Stimulated activated CD8-positive, alpha-beta memory T cell treated with anti-CD3 and anti-CD28 coated beads, Interleukin-15, amount 100 ng/mL, for 24 hours (primary cell): ENCODE measurements around the gene DTNBP1.

Source experiments
- DNase-seq: peaks from one replicate; pipeline ENCODE4 v3.0.0-alpha.2; 2020; ENCODE audit warnings: low read depth

DTNBP1 gene

DNA sequence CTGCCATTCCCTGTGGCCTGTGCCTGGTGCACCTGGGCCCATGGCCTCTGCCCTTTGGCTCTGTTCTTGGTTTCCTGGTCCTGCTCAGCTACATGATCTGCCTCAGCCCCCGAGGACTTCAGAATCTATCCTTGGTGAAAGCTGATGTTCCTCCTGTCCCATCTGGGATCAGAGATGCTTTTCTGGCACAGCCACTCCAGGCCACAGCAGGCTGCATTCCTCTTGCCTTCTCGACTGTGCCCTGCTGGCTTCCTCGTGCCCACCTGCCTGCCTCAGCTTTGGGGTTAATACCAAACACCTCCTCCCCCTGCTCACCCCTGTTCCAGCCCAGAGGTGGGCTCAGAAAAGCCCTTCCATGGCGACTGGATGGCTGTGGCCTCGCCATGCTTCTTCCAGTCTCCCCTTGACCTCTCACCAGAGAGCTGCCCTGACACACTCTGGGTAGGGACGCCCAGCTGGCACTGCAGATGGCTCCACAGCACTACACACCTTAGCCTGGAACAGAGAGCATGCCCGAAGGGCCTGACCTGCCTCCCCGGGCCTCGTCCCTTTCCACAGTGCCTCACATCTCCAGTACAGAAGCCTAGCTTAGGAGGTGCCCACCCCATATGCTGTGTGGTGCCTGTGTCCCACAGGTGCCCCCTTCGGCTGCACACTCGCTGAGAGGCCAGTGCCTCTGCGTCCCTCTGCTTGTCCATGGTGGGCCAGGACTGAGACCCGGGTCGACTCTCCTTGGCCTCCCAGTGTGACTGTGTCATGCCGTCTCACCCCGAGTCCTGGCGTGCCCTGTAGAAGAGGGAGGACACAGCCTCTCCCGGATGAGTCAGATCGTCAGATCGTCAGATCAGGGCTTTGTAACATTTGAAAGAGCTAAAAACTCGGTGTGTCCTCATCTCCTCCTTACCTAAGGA, 148.8 kb downstream of the DTNBP1 start:
- DNase-seq = no peak

DNA sequence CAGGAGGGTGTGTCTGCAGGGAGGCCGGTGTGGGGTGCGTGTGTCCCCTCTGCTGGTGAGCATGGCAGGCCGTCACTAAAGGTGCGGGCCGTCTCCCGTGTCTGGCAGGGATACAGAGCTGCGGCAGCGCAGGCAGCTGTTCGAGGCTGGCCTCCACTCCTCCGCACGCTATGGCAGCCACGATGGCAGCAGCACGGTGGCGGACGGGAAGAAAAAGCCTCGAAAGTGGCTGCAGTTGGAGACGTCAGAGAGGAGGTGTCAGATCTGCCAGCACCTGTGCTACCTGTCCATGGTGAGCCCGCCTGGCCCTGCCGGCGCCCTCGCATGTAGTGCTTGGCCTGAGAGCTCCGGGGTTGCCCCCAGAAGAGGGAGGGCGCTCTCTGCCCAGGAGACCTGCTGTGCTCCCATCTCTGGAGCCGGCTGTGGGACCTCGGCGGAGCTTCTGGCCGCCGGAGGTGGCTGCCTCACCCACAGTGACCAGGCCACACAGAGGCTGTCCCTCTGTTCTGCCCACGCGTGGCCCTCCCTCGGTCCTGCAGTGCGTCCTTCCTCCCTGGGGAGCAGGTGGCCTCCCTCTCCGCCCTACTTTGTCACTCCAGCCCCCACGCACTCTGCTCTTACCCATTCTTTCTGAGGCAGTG, 149.6 kb downstream of the DTNBP1 start:
- no peak for DNase-seq

DNA sequence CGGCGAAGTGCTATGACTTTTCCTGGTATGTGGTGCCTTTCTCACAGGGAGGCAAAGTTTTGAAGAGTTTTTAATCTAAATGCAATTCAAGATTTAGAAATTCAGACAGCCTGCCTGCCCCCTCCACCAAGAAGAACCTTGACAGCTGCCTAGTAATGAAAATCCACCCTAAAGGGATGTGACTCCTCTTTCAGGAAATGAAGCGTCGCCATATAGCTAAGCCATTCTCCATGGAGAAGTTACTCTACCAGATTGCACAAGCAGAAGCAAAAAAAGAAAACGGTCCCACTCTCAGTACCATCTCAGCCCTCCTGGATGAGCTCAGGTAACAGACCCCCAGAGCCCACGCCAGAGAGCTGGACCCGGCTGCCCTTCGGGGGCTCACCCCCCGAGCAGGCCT, 150.1 kb downstream of the DTNBP1 start:
- DNase-seq = no peak

DNA sequence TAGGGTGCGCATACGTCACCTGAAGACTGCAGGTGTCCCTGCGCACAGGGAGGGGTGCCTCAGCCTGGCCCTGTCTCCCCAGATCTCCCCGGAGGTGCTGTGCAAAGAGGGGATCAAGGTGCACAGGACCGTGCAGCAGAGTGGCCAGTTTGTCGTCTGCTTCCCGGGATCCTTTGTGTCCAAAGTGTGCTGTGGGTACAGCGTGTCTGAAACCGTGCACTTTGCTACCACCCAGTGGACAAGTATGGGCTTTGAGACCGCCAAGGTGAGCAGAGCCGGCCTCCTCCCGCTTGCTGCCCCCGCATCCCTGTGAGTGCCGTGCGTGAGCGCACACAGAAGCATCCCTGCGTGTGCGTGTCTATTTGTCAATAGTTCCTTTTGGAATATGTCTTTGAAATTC, 150.7 kb downstream of the DTNBP1 start:
- no peak for DNase-seq

DNA sequence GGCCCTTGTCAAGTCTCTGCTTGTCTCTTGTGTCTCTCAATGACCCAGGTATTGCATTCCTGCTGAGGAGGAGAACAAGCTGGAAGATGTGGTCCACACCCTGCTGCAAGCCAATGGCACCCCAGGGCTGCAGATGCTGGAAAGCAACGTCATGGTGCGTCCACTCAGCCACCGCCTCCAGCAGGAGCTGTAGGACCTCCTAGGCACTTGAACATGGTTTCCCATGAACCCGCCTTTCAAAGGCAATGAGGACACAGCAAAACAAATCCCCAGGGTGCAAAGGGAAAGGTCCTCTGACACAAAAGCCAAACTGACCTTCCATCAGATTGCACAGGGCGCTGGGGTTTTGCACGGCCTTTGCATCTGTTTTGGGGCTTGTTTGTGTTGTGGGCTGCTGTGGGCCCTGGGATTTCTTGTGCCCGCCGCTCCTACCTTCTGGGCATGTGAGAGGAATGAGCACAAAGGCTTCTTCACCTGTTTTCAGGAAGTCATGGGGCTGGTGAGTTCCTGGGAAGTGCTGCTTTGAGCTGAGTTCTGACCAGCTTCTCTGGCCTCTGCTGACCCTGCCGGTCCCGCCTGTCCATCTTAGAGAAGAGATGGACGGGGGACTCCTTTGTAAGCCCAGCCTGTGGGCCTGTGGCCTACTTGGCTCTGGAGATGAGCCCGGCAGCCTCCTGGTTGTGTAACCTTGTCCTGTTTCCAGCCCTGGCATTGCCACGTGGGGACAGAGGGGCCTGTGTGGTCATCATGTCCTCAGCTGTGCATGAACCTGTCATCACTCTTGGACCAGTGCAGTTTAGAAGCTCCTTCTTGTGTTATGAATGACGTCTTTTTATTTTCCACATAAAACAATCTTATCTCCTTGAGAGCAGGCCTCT, 151.3 kb downstream of the DTNBP1 start:
- no peak for DNase-seq

DNA sequence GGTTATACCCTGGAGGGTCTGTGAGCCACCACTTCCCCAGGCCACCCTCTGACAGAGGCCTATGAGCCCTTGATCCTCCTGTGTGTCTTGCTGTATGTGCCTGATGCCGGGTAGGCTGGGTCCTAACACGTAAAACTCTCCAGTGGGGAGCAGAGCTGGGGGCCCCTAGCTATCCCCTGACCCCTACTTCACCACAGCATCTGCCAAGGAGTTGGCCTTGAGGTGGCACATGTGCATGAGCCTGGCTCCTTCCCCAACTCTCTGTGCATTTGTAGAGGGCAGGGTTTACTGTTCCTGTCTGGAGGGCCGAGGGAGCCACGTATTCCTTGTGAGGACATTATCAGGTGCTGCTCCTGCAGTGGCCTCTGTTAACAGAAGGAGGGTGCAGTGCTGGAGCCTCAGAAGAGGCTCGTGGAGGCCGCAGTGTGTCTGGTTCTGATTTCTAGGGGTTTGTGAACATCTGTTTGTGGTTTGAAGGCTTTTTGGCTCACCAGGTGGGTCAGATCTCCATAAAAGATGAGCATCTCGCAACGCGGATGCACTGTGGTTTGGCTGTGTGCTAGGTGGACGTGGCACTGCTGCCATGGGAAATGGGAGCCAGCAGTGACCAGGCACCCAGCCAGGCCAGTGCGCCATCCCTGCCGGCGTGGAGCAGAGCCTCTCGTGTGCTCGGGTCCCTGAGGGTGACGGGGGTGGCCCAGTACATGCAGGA, 152.1 kb downstream of the DTNBP1 start:
- DNase-seq = no peak

DNA sequence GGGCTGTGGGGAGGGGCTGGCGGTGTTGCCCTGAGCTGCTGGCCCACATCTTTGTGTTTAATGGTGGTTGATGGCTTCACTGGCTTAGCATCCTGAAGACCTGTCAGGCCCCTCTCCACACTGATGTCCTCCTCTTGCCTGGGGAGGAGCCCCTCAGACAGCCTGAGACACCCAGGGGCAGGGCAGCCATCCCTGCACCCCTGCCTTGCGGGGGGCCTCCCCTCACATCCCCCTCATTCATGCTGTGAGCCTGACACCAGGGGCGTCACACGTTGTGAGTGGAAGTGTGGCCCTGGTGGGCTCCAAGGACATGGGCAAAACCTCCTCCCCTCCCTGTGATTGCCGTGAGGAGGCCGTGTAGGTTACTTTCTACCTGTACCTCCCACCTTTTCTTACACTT, 152.7 kb downstream of the DTNBP1 start:
- DNase-seq = no peak

DNA sequence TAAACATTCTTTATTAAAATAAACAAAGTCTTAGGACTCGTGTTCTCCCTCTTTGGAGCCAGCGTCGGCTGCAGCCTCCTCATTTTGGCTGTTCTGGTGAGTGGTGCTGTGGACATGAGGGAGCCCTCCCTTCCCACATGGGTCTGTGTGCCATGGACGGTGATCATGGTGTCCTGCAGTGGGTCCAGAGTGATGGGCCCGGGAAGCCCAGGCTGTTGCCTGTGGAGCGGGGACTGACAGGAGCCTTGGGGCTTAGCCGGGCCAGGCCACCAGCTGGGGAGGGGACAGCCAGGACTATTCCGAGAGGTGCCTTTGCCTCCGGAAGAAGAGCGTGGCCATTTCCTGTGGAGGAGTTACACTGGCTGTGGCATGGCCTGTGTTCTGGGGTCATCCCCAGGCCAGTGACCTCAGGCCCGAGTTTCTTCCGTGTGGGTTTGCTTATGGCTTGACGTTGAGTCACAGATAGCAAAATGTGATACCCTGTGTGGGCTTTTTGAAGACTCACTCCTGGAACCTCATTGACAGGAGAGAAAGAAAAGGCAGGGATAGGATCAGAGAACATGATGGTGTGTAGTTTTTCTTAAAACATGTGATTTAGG, 153.4 kb downstream of the DTNBP1 start:
- DNase-seq = no peak

DNA sequence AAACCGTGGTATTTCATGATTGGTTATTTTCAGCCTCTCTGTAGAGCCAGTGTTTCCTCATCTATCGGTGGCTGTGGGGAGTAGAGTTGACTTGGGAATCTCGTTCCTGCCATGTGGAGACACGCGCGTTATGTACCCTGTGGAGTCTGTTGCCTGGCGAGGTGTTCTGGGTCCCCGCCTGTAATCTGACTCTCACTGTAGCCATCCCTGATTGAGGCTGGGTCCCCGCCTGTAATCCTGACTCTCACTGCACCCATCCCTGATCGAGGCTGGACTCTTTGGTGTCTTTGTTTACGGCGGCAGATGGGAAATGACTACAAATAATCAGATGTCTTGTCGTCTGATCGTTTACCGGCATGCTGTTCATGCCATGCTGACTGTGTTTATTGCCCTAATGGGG, 153.9 kb downstream of the DTNBP1 start:
- DNase-seq = no peak

DNA sequence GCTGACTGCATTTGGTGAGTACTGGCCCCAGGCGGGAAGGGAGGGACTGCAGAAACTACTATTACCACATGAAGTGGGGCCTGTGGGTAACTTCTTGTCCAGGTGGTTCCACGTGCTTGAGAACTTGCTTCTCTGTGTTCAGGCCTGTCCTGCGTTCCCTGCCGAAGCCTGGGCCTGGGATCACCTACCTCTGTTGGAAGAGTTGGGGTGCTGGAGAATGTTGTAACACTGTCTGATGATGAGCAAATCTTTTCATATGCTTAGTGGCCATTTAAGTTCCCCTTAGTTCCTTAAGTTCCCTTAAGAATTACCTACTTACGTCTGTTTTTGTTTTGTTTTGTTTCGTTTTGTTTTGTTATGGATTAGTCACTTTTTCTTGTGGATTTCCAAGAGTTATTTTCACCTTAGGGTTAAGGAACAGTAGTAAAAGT, 154.4 kb downstream of the DTNBP1 start:
- no peak for DNase-seq

DNA sequence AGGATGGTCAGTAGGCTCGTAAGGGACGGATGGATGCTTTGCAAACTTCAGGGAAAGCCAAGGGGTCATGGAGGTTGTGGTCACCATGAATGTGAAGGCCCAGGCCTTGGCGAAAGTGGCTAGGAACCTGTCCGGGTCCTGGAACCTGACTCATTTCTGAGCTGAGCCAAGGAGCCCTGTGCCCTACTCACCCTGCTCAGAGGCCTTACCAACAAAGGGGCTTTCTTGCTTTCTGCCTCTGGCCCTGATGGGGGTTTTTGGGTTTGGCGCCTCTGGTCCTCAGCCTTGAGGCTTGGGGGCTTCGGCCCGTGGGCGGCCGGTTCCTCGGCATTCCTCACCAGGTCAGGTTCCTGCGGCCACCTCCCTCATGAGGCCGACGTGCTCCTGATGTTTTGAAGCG, 155.1 kb downstream of the DTNBP1 start:
- DNase-seq = no peak

DNA sequence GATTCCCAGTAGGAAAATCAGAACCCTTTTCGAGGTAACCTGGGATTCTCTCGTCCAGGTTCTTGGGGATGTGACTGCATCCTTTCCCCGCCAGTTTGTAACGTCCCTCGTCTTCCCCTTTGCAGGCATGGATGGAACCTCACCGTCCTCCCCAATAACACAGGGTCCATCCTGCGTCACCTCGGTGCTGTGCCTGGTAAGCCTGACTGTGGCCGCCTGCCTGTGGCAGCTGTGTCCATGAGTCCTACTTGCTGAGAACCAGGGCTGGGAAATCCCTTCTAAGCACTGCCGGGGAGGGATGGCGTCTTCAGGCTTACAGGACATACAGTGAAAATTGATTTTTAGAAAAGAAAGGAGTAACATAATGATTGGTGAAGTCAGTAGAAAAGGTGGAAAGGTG, 155.6 kb downstream of the DTNBP1 start:
- no peak for DNase-seq

DNA sequence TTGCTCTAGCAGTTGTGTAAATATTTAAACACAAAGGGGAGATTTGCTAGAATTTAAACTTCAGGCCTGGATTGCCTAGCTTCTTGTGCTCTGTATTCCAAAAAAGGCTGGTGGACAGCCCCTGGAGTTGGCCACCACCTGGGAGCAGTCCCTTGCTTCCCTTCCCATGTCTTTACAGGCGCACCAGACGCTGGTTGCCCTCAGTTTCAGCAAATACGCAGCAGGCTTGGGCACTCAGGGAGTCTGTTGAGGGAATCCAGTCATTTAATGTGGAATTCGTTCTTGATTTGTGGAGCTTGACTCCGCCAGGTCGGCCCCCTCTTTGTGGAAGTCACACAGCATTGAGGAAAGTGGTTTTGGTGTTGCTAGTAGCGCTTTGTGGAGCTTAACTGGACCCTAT, 156.8 kb downstream of the DTNBP1 start:
- no peak for DNase-seq

DNA sequence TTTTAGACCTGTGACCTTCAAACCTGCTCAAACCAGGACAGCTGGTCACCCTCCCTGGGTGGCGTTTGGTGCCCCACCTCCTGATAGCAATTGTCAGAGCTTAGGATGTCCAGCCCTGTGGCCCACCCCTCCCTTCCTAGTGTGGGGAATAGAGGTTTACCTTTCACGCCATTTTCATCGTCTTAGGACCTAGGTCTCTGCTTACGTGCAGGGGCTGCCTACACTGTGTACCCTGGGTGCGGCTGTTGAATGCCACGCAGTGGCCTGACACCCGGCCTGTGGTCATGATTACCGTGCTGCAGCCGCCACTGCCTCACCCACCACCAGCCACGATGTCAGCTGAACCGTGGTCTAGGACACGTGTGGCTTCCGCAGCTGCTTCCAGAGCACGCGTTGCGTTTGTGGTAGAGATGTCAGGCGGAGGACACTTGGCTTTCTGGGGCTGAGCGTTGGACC, 157.3 kb downstream of the DTNBP1 start:
- no peak for DNase-seq

DNA sequence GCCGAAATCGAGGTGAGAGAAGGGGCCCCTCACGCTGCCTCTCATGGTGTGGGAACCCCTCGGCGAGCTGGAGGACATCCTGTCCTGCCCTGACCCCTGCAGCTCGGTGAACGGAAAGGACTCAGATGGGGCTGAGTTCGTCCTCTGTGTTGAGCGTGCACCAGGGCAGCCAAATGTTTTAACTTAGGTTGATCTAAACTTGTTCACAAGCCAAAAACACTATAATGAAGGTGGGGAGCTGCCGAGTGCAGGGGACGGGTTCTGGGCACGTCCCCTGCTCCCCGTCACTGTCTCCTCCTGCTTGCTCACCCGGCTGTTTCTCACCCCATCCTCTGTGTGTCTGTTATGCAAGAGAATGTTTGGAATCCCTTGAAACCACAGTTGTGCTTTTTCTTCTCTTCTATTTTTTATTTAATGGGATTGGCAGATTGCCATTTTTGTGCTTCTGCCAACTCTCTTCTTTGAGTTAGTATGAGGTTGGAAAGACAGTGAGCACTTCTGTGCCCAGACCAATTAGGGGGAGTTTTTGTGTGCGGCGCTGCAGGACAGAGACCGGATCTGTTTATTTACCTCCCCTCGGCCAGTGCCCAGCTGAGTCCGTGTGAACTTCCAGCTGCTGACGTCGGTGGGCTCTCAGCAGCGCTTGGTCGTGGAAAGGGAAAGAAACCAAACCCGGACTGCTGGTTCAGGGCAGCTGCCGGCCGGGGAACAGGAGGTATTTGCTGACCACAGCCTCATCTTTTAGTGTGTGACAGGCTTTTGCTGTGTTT, 158.1 kb downstream of the DTNBP1 start:
- no peak for DNase-seq

DNA sequence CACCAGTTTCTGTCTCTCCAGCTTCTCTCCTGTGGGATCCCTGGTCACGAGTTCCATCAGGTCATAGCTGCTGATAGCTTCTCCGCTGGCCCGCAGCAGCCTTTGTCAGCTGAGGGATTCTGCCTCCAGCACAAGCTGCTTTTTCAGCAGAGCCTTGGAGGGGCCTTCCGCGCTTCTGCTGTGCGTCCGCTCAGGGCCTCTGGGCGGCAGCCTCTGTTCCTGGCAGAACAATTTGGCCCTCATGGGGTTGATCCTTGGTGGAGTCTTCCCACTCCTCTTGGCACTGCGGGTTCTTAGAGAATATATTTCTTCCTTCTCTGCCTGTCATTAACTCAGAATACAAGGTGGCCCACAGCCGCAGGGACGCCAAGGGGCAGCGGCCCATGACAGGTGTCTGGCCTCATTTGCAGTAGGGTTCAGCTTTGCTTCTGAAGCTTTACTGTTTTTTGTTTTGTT, 158.8 kb downstream of the DTNBP1 start:
- DNase-seq = no peak

DNA sequence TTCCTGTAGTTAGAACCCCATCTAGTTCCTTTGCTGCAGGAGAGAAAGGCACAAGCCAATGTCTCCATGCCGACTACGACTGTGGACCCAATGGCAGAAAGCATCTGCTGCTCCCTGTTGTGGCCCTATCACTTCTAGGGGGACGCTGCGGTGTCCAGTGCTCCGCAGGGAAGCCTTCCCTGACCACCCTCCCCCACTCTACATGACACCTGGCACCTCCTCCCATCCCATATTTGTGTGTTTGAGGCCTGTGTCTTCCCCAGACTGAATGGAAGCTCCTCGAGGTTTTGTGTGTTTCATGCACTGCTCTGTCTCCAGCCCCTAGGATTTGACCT, 159.5 kb downstream of the DTNBP1 start:
- DNase-seq = no peak

DNA sequence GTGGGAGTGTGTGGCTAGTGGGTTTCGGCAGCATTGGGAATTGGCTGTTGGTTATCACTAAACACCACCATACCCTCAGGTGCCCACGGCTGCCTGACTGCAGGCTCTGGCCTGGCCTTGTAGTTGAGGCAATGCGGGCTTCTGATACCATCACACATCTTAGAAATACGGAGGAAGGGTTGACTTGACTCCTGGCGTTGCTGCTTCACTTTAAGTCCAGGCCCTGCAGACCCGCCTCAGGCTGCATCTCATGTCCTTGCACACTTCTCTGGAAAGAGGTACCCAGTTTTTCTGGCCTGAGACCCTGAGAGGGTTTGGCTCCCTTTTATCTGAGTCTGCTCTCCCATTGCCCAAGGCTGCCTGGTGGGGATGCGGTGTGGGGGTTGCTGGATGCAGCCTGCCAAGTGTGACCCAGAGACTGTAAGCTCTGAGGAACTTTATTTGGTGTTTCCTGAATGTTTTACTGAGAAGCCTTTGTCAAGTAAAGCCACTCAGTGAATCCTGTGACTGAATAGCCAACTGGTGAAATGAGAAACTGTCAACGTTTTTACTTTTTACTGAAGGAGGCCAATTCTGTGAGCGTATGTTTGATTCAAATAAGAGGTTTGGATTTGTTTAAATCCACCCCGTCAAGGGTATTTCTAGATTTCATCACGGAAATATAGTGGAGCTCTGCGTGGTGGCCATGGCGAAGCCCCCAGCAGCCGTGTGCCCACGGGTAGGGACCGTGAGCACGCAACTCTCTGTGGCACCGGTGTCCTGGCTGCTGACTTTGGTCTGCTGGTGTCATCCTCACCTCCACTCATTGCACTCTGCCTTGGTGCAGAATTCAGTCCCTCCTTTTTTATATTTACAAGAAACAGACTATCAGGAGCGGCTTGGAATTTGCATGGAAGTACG, 160.1 kb downstream of the DTNBP1 start:
- DNase-seq = no peak

DNA sequence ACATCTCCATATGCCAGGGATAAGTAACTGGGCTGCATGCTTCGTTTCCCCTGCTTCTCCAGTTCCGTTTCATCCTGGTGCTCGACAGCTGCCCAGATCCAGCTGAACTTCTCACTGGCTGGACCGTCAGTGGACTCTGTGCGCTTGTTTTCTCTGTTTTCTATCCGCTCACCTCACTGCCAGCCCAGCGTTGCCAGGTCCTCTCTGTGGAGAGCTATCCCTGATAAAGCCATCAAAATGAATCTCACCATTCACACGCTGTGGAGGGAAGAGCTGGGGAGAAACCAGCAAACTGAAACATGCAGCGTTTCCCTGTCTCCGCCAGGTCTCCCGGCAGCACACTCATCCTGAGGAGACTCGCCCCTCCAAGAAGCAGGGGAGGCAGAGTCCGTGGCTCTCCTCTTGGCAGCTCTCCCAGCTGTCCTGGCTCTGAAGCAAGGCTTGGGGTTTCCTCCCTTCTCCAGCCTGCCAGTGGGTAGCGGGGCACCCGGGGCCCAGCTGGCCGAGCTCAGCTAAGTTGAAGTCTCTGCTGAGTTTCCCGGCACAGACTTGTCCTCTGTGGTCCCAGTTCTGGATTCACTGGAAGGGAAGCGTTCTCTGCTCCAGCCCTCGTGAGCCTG, 160.9 kb downstream of the DTNBP1 start:
- no peak for DNase-seq
